ENCODE measurements around the gene UCK2. TPM values are rescaled to one million over a fixed set of nuclear protein-coding genes. Genes with fewer than 3 reads are reported as not detected.

Gene UCK2
- total RNA-seq, 1 donor from 2014 or later: 40.9 TPM

DNA sequence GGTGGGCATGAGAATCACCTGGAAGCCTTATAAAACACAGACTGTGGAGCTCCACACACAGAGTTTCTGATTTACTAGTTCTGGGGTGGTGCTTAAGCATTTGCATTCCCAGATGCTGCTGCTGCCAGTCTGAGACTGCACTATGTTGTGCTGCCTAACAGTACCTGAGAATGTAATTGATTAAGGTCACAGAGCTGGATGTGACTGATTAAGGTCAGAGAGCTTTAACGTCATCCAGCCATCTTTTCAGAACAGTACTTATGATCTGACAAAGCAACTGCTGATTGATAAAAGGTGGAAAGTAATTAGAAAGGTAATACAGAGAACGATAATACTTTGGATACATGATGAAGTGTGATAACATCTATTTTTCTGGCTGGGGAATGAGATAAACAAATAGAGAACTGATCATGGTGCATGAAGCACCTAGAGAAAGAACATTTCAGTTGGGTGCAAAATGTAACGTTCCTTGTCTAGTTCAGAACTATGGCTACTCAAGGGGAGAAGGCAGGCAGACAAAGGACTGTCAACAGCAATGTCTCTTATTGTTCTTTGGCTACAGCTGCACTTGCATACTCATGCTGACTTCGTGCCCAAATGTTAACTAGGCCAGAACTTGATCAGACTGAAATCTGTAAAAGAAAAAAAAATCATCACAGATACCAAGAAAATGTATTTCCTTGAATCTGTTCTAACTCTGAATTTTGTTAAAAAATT, 3.7 kb upstream of the UCK2 start:
- Mint-ChIP-seq H3K9me3 (no peaks in the 10 kb centered on the region), H3K27me3 (ENCODE audit: low read depth) (no peaks in the 10 kb centered on the region), H3K4me3 (no peak overlapping the region), H3K27ac (no peak overlapping the region), H3K4me1 (no peaks in the 10 kb centered on the region), H3K36me3 (no peaks in the 10 kb centered on the region)
- TF ChIP-seq, protein P1, sequence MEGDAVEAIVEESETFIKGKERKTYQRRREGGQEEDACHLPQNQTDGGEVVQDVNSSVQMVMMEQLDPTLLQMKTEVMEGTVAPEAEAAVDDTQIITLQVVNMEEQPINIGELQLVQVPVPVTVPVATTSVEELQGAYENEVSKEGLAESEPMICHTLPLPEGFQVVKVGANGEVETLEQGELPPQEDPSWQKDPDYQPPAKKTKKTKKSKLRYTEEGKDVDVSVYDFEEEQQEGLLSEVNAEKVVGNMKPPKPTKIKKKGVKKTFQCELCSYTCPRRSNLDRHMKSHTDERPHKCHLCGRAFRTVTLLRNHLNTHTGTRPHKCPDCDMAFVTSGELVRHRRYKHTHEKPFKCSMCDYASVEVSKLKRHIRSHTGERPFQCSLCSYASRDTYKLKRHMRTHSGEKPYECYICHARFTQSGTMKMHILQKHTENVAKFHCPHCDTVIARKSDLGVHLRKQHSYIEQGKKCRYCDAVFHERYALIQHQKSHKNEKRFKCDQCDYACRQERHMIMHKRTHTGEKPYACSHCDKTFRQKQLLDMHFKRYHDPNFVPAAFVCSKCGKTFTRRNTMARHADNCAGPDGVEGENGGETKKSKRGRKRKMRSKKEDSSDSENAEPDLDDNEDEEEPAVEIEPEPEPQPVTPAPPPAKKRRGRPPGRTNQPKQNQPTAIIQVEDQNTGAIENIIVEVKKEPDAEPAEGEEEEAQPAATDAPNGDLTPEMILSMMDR (IDR thresholded peaks at IDR 0.05; ENCODE audit: unreplicated experiment): no peak
- DNase-seq (ENCODE audit: low spot score in 2 of 2, unreplicated experiment in 2 of 2): no peak

DNA sequence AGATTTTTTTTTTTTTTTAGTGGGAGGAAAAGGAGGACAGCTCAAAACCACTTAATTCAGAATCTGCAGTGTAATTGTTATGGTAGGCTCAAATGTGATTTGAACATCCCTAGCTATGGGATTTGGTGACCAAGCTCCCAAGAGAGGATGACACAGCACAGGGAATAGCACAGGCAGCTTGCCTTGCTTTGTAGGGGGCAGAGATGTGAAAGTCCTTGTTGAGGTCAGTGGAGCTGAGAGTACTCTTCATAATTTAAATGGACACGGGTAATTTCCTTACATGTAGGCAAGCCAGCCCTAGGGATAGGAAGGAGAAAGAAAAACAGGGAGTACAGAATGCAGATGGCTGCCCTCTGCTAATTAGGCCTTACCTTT, 3.2 kb upstream of the UCK2 start:
- peaks cover 3% of the 10 kb centered on the region for H3K4me1 Mint-ChIP-seq
- no peak overlapping the region for H3K4me3 Mint-ChIP-seq
- no peaks in the 10 kb centered on the region for H3K36me3 Mint-ChIP-seq
- H3K27me3 Mint-ChIP-seq (ENCODE audit: low read depth): no peaks in the 10 kb centered on the region
- H3K27ac Mint-ChIP-seq: no peak overlapping the region
- no peaks in the 10 kb centered on the region for H3K9me3 Mint-ChIP-seq
- TF ChIP-seq, protein P1 (IDR thresholded peaks at IDR 0.05; ENCODE audit: unreplicated experiment): no peak
- no peak for DNase-seq (ENCODE audit: low spot score in 2 of 2, unreplicated experiment in 2 of 2)

- H3K4me1 Mint-ChIP-seq: peaks cover 10% of the 10 kb centered on the region
- no peaks in the 10 kb centered on the region for H3K9me3 Mint-ChIP-seq
- no peaks in the 10 kb centered on the region for H3K36me3 Mint-ChIP-seq
- TF ChIP-seq, protein P1 (IDR thresholded peaks at IDR 0.05; ENCODE audit: unreplicated experiment): no peak
- no peak for DNase-seq (ENCODE audit: low spot score in 2 of 2, unreplicated experiment in 2 of 2)
- H3K27ac Mint-ChIP-seq: peak overlapping the region; percentile 86
- no peaks in the 10 kb centered on the region for H3K27me3 Mint-ChIP-seq (ENCODE audit: low read depth)
- peak overlapping the region; percentile 71 for H3K4me3 Mint-ChIP-seq
Observed at GRCh38 chr1:165826565-165827267, 698 bp upstream of the UCK2 start.

DNA sequence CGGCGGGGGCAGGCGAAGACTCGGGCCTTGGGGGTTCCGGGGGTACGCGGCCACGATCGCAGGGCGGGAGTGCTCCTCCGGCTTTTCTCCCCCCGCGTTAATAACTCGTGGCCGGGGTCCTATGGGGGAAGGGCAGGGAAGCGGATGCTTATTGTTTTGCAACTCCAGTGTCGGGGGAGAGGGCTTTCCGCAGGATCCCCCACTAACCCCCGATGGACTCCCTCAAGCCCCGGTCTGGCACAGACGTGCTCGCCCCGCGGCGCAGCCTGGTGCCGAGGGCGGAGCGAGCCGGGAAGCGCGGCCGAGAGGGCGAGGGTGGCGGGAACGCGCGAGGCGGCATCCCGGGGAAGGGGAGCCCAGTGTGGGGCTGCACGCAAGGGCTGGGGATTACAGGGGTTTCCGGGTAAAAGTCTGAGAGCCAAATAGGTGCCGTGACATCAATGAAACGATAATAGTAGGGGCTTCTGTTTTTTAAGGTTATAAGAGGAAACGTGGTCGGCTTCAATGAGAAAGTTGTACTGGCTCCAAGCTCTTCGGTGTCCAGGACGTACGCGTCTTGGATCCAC, 772 bp downstream of the UCK2 start:
- peaks cover 14% of the 10 kb centered on the region for H3K4me1 Mint-ChIP-seq
- no peaks in the 10 kb centered on the region for H3K27me3 Mint-ChIP-seq (ENCODE audit: low read depth)
- H3K36me3 Mint-ChIP-seq: no peaks in the 10 kb centered on the region
- peak overlapping the region; percentile 93 for H3K4me3 Mint-ChIP-seq
- DNase-seq (ENCODE audit: low spot score in 2 of 2, unreplicated experiment in 2 of 2): peak; percentile 25 to 72
- TF ChIP-seq, protein P1 (IDR thresholded peaks at IDR 0.05; ENCODE audit: unreplicated experiment): no peak
- H3K9me3 Mint-ChIP-seq: no peaks in the 10 kb centered on the region
- H3K27ac Mint-ChIP-seq: peak overlapping the region; percentile 98

DNA sequence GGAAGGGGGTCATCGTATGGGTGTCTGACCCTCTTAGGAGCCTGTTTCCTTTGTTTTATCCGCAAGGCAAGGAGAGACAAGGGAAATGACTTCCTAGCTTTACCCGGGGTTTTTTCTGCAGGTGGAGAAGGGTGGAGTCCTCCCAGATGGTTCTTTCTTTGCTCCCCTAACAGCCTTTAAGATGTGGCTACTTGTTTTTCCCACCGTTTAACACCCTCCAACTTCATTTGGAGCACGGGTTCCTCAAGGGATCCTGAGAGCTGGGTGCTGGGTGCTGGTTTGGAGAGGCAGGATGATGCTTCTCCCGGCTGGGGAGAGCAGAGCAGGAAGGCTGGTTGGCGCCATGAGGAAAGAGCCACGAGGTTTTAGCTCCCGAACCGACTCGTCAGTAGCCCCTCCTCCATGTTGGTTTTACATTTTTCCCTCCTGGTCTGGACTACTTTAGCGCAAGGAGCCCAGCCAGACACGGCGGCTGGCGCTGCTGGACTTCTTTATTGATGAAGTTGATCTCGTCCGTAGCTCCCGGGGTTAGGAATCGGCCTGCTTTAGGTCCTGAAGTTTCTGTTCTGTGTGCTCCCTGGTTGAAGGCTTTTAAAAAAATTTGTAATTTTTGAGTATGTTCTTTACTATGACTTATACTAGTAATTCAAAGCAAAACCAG, 1.4 kb downstream of the UCK2 start:
- Mint-ChIP-seq H3K36me3 (no peaks in the 10 kb centered on the region), H3K27me3 (ENCODE audit: low read depth) (no peaks in the 10 kb centered on the region), H3K4me3 (peak overlapping the region; percentile 93), H3K4me1 (peaks cover 18% of the 10 kb centered on the region), H3K9me3 (no peaks in the 10 kb centered on the region), H3K27ac (peak overlapping the region; percentile 98)
- TF ChIP-seq, protein P1 (IDR thresholded peaks at IDR 0.05; ENCODE audit: unreplicated experiment): no peak
- peak; percentile 26 to 64 for DNase-seq (ENCODE audit: low spot score in 2 of 2, unreplicated experiment in 2 of 2)
